Stomach (tissue), 4 donors: ENCODE data around the gene REPS2.

Experiments used
- POLR2AphosphoS5 ChIP-seq, 3 donors: sonication (generic); formaldehyde crosslinking; IDR thresholded peaks; one replicate each; pipeline ENCODE4 v1.6.1; 2016; ENCODE audit warnings: antibody characterized with exemption in 3 of 3
- TF ChIP-seq, protein P1 (sequence below), 7 experiments: fragments of 450-650 bp in 4 of 7; fragments of 200-600 bp in 3 of 7; sonication (generic) in 3 of 7; IDR thresholded peaks; one replicate each; pipeline ENCODE4 v1.5.1; 2016 to 2019; ENCODE audit warnings: antibody characterized with exemption in 7 of 7, control low read depth in 2 of 7, mild to moderate bottlenecking in 1 of 7

- no peak for TF ChIP-seq POLR2AphosphoS5 (IDR thresholded peaks at IDR 0.05)
- TF ChIP-seq, protein P1, sequence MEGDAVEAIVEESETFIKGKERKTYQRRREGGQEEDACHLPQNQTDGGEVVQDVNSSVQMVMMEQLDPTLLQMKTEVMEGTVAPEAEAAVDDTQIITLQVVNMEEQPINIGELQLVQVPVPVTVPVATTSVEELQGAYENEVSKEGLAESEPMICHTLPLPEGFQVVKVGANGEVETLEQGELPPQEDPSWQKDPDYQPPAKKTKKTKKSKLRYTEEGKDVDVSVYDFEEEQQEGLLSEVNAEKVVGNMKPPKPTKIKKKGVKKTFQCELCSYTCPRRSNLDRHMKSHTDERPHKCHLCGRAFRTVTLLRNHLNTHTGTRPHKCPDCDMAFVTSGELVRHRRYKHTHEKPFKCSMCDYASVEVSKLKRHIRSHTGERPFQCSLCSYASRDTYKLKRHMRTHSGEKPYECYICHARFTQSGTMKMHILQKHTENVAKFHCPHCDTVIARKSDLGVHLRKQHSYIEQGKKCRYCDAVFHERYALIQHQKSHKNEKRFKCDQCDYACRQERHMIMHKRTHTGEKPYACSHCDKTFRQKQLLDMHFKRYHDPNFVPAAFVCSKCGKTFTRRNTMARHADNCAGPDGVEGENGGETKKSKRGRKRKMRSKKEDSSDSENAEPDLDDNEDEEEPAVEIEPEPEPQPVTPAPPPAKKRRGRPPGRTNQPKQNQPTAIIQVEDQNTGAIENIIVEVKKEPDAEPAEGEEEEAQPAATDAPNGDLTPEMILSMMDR (IDR thresholded peaks at IDR 0.05), result no peak
These were observed 130.9 kb downstream of the REPS2 start for GRCh38 chrX:17077361-17077760.
